Measurements from ENCODE around the gene OS9.
"Not testable (repeated sequence)": the region's sequence is repeated elsewhere in the genome, so short reads cannot be mapped to it uniquely, and the experiment has no call there.

OS9 gene

DNA sequence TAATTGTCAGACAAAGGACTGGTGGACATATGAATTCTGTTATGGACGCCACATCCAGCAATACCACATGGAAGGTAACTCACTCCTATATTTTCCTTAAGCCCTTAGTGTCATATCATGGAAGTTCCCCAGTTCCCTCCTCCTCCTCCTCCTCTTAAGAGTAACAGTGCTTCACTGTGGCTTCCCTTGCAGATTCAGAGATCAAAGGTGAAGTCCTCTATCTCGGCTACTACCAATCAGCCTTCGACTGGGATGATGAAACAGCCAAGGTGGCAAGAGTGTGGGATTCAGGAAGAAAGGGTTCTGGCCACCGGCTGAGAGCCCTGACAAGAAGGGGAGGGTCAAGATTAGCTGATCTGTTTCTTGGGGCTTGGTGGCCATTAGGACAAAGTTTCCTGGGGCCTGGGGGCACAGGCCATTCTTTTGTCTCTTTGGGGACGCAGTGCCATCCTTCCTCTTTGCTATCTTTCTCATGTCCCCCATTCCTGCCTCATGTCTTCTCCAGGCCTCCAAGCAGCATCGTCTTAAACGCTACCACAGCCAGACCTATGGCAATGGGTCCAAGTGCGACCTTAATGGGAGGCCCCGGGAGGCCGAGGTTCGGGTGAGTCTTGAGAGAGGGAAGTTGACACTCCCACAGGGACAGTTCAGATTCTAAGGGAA, 2.0 kb downstream of the OS9 start:
- no peak for DNase-seq

DNA sequence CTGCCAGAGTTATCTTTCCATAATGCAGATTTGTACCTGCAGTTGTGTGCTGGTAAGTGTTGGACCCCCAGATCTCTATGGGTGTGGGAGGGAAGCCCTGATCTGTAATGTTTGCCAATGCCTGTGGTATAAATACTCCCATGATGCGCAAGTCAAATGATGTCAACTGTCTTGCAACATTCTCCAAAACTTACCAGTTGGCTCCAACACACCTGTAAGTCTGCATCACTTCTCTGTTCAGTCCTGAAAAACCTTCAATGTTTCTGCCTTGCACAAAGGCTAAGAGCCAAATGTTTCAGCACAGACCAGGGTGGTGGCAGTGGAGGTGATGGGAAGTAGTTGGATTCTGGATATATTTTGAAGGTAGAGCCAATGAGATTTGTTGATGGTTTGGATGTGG, 3.1 kb downstream of the OS9 start:
- no peak for DNase-seq

DNA sequence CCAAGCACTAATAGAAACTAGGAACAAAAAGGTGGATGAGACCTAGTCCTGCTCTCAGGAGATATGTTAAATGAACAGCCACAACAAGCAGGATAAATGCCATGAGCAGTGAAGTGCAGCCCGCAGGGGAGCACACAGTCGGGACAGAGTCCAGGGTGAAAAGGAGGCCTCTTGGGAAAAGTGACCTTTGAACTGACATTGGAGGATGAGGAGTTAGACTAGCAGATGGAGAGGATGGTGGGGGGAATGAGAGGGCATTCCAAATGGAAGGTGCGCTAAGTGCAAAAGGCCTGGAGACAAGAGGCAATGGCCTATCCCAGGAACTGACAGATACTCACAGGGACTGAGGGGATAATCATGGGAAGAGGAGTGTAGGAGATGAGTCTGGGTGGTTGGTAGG, 4.5 kb downstream of the OS9 start:
- DNase-seq: no peak

DNA sequence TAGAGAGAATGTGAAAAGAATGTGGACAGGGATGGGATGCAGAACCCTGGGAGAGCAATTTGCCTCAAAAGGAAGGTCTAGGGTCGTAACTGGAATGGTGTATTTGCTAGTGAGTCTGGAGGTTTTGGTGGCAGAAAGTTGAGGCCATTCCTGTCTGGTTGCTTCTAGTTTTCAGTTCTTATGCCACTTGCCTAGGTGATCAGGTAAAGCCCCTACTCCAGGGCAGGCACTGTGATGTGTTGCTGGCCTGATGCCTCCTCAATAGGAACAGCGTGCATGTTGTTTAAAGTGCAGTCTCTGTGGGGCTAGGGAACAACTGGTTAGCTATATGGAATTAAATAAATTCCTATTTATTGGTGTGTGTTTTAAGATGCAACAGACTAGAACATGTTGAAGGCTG, 6.4 kb downstream of the OS9 start:
- DNase-seq: no peak

DNA sequence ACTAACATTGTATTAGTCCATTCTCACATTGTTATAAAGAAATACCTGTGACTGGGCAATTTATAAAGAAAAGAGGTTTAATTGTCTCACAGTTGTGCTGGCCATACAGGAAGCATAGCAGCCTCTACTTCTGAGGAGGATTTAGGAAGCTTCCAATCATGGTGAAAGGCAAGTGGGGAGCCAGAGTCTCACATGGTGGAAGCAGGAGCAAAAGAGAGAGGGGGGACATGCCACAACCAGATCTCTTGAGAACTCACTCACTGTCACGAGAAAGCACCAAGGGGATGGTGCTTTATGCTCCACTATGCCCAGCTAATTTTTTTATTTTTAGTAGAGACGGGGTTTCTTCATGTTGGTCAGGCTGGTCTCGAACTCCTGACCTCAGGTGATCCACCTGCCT, 13.3 kb downstream of the OS9 start:
- DNase-seq: no peak

DNA sequence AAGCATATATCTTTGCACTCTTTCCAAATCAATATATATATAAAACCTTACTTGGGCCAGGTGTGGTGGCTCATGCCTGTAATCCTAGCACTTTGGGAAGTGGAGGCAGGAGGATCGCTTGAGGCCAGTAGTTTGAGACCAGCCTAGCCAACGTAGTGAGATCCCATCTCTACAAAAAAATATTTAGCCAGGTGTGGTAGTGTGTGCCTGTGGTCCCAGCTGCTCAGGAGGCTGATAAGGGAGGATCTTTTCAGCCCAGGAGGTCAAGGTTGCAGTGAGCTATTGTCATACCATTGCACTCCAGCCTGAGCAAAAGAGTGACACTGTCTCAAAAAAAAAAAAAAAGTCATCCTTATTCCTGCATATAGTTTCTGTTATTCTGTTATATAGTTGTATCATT, 14.4 kb downstream of the OS9 start:
- no peak for DNase-seq

DNA sequence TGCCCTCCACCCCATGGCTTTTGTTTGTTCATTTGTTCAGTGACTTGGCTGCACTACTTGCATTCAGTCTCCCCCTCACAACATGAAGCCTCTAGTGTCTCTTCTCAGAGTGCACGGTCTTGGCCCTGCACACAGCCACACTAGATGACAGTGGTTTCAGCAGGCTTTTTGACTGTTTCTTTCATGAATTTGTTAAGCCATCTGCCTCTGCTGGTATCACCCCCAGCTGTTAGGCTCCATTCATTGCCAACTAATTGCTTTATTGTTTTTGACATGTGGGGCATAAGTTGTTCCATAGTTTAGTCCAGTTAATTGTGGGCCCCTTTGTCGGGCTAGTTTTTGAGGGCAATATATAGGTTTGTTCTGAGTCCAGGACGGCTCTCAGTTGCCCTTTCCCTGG, 18.8 kb downstream of the OS9 start:
- DNase-seq: no peak

DNA sequence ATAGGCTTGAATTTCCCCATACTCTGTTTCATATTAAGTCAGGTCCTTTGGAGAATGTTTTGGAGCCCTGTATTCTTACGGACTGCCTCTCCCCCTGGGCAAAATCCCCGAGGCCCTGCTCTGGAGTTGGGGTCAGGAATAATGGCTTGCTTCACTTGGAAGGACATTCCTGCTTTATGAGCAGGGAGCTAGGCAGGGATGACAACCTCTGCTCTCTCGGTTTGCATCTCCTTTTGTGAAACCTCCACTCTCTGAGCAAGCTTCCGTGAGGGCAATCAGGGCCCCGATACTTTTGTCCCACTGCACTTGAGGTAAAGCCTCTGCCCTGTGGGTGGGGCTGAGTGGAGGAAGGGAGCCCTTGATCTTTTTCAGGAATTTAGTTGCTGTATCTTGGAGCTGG, 19.3 kb downstream of the OS9 start:
- no peak for DNase-seq

DNA sequence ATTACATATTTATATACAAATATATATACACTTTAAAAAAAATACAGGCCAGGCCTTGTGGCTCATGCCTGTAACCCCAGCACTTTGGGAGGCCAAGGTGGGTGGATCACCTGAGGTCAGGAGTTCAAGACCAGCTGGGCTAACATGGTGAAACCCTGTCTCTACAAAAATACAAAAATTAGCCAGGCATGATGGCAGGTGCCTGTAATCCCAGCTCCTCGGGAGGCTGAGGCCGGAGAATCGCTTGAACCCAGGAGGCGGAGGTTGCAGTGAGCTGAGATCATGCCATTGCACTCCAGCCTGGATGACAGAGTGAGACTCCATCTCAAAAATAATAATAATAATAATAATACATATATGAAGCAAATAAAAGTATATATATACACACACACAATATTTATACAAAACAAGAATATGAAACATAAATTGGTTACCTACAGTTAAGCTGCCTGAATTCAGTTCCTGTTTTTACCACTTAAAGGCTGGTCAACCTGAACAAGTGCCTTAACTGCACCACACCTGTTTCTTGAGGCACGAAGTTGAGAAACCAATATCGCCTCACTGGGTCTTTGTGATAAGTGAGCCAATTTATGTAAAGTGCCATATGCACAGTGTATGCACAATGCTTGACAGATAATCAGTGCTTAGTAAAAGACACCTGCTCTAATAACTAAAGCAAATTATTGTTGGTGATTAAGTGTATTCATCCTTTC, 21.3 kb downstream of the OS9 start:
- not testable (repeated sequence) for DNase-seq

DNA sequence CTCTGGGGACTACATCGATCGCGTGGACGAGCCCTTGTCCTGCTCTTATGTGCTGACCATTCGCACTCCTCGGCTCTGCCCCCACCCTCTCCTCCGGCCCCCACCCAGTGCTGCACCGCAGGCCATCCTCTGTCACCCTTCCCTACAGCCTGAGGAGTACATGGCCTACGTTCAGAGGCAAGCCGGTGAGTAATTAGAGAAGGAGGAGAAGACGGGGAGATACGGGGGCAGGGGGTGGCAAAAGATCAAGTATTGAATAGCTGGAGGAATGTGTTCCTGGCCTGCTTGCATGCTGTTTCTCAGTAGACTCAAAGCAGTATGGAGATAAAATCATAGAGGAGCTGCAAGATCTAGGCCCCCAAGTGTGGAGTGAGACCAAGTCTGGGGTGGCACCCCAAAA, 21.9 kb downstream of the OS9 start:
- no peak for DNase-seq

DNA sequence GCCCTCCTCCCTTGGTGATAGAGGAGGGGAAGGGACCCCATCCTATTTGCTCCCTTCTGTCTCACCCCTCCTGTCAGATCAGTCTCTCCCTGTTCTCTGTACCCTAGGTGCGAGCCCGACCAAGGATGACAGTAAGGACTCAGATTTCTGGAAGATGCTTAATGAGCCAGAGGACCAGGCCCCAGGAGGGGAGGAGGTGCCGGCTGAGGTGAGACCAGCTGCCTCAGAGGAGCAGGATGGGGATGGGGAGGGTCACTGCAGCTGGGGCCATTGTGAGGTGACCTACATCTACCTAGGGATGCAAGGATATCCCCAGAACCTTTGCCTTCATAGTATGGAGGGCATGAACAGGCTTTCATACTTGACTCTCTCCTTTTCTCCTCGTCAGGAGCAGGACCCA, 22.4 kb downstream of the OS9 start:
- DNase-seq: no peak

DNA sequence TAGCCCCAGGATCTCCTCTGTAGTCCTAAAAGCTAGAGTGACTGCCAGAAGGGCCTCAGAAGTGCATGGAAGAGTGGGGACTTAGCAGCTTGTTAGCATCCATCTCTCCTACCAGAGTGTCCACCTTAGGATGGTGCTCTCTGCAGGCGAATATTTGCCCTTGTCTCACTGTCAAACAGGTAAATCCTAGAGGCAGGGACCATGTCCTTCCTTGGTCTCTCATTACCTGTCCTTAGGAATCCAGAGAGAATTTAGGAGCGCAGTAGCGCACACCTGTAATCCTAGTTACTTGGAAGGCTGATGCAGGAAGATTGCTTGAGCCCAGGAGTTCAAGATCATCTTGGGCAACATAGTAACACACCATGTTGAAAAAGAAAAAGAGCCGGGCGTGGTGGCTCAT, 23.2 kb downstream of the OS9 start:
- no peak for DNase-seq

DNA sequence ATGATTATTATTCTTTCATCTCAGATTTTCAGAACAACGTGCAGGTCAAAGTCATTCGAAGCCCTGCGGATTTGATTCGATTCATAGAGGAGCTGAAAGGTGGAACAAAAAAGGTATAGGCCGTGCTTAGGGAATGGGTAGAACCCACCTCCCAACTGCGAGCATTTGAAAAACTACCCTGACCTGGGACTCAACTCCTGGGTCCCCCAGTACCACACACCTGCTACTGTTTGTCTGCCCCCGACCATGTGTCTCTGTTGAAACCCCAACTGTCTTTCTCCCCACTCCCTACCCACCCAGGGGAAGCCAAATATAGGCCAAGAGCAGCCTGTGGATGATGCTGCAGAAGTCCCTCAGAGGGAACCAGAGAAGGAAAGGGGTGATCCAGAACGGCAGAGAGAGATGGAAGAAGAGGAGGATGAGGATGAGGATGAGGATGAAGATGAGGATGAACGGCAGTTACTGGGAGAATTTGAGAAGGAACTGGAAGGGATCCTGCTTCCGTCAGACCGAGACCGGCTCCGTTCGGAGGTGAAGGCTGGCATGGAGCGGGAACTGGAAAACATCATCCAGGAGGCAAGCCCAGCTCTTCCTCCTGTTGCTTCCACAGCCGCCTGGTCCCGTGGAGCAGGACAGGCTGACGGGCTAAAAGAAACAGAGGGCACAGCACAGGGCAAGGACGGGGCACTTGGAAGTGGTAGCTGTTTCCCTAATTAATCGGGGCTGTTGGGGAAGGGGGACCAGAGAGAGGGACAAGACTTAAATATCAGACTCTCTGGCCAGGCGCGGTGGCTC, 24.1 kb downstream of the OS9 start:
- no peak for DNase-seq

DNA sequence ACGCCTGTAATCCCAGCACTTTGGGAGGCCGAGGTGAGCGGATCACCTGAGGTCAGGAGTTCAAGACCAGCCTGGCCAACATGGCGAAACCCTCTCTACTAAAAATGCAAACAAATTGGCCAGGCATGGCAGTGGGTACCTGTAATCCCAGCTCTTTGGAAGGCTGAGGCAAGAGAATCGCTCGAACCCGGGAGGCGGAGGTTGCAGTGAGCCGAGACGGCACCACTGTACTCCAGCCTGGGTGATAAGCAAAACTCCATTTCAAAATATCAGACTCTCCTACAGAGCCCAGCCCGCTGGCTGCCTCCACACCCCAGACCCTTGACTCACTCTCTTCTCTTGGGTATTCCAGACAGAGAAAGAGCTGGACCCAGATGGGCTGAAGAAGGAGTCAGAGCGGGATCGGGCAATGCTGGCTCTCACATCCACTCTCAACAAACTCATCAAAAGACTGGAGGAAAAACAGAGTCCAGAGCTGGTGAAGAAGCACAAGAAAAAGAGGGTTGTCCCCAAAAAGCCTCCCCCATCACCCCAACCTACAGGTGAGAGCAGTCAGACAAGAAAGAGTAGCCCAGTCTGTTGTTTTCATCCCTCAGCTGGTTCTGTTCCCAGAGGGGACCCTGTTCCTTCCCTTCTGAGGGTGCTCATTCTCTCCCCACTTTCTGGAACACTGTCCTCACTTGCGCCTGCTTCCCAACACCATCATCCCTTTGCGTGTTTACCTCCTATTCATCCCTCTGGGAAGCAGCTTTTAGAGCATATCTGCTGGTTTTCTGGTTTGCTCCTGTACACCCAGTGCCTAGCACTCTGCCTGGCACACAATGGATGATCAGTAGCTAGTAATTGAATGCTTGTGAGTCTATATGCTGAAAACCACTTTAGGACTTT, 25.0 kb downstream of the OS9 start:
- no peak for DNase-seq

DNA sequence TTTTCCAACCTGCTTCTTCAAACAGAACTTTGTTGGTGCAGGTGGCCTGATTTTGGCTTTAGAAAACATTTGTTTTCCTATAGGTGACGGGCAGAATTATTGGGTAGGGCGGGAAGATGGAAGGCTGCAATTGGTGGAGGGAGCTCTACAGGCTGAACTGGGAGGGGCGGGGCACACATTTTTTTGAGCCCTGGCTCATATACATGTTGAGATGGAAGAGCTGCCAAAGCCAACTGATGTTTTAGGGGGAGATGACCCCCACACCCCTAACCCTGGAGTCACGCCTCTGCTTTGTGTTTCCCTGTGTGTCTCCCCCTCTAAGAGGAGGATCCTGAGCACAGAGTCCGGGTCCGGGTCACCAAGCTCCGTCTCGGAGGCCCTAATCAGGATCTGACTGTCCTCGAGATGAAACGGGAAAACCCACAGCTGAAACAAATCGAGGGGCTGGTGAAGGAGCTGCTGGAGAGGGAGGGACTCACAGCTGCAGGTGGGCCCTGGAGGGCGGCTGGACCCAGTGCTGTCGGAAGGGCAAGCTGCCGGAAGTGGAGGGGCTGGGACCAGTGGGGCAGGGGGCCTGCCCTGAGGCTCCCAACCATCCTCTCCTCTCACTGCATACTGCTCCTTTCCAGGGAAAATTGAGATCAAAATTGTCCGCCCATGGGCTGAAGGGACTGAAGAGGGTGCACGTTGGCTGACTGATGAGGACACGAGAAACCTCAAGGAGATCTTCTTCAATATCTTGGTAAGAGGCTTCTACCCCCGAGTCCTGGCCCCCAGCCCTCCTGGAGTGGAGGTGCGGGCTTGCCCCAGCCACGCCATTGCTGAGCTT, 26.1 kb downstream of the OS9 start:
- no peak for DNase-seq

DNA sequence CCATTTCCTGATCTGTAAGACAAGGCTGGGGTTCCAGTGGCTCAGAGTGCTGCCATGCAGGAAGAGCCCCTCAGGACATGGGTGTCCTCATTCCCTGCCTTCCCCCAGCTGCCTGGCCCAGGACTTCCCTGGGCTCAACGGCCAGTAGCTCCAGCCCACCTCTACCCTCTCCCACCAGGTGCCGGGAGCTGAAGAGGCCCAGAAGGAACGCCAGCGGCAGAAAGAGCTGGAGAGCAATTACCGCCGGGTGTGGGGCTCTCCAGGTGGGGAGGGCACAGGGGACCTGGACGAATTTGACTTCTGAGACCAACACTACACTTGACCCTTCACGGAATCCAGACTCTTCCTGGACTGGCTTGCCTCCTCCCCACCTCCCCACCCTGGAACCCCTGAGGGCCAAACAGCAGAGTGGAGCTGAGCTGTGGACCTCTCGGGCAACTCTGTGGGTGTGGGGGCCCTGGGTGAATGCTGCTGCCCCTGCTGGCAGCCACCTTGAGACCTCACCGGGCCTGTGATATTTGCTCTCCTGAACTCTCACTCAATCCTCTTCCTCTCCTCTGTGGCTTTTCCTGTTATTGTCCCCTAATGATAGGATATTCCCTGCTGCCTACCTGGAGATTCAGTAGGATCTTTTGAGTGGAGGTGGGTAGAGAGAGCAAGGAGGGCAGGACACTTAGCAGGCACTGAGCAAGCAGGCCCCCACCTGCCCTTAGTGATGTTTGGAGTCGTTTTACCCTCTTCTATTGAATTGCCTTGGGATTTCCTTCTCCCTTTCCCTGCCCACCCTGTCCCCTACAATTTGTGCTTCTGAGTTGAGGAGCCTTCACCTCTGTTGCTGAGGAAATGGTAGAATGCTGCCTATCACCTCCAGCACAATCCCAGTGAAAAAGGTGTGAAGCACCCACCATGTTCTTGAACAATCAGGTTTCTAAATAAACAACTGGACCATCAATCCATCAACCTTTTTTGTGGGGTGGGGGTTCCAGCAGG, 27.0 kb downstream of the OS9 start:
- DNase-seq: no peak

DNA sequence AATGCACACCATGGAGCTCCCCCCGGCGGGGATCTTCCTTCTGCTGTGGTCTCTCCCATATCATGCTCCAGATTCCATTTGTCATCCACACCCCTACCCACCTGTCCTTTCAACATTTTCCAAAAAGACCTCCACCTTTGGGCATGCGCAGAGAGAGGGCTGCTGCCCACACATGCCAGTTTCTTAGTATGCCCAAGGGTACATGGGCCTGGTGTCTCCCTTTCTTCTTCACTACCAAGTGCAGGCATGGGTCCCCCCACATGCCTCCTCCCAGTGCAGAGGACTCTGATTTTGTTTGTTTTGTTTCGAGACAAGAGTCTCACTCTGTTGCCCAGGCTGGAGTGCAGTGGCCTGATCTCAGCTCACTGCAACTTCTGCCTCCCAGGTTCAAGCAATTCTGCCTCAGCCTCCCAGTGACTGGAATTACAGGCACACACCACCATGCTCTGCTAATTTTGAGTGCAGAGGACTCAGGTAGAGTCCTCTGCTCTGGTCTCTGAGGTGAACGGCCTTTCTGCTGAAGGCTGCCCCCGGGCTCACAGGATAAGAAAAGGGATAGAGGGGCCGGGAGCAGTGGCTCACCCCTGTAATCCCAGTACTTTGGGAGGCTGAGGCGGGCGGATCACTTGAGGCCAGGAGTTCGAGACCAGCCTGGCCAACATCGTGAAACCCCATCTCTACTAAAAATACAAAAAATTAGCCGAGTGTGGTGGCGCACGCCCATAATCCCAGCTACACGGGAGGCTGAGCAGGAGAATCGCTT, 28.1 kb downstream of the OS9 start:
- DNase-seq: not testable (repeated sequence)

DNA sequence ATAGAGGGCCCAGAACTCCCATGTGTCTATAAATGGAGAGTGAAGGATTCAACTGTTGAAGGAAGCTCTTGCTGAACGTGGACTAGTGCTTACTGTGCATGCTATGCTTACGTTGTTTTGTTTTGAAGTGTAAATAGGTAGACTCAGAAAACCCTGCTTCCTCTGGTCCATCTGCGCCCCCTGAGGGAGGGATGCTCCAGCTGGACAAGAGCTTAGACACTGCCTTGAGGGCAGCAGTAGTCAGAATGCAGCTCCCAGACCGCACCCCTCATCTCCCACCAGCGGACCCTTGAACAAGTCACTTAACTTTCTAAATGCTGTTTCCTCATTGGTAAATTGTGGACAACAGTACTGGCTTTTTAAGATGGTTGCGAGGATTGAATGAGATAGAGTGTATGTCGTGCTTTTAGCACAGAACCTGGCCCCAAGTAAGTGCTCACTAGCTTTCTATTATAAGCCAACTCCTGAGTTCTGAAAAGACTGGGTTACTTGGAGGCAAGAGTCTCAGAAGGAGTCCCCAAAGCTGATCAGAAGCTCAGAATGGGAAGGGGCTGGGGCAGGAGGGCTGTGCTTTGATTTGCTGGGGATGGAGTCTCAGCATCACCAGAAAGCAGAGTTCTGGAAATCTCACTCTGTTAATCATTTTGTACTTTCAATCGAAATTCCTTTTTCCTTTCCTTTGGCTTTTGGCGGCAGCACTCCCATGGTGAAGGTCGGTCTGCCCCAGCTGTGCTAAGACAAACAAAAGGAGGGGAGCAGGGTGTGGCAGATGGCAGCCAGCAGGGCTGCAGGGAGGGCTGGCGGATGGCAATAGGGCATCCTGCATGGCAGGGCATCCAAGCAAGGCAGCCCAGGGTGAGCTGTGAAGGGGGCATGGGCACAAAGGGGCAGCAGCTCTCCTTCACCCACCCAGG, 29.0 kb downstream of the OS9 start:
- no peak for DNase-seq

DNA sequence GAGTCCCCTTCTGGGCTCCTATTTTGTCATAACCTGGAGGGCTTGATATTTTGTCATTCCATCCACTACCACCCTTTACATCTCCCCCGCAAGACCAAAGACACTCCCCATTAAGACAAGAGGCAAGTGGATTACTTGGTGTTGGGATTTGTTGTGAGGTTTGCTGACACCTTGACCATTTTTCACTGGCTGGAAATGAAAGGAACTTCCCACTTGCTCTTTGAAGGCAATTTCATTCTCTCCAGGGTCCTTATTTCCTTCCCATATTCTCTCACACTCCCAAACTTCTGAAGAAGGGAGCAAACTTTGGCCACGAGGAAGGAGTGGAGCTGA, 29.7 kb downstream of the OS9 start:
- no peak for DNase-seq
